Stimulated activated CD4-positive, alpha-beta T cell treated with anti-CD3 and anti-CD28 coated beads, Interleukin-4, amount 100 ng/mL, for 4 hours (primary cell): ENCODE results near the gene SLC25A45.

ENCODE experiments used
- DNase-seq, 2 experiments: peaks; one replicate each; pipeline ENCODE4 v3.0.0-alpha.2; 2020

Gene SLC25A45

GRCh38 chr11:65384301-65384889 is 1.9 kb upstream of the SLC25A45 start:
- DNase-seq, result no peak

DNA sequence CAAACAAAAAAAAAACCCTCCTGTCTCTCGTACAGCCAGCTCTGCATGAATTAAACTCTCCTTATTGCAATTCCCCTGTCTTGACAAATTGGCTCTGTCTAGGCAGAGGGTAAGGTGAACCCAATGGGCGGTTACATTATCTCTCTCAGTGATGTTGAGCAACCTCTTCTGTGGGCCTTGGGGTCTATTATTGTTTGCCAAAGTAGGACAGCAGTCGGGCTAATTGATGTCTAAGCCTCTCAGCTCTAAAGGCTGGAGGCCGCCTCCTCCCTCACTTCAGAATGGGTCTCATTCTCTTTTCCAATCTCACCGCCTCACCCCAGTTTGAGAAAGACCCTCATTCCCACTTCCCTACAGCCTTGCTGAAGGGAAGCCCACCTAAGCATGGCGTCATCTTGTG is 1.3 kb upstream of the SLC25A45 start:
- no peak for DNase-seq

DNA sequence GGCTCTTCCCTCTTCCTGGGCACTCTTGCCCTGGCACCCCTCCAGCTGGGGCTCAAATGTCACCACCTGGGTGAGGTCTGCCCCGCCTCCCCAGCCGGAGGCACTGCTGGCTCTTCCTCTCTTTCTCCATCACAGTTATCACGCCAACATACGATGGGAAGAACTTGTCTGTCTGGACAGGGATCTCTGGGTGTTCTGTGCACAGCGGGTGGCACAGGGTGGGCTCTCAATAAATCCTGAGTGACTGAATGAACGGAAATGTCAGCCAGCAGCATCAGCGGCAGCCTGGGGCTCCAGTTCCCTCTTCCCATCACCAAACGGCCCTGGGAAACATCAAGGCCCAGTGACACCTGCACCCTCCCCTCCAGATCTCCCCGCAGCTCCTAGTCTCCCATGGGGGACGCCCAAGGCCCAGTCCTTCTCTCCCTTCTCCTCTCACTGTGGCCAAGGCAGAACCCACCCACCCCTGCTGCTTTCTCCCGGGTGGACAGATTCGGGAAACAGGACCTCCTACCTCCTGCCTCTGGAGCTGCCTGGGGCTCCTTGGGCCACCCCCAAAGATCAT is 440 bp upstream of the SLC25A45 start:
- no peak for DNase-seq

DNA sequence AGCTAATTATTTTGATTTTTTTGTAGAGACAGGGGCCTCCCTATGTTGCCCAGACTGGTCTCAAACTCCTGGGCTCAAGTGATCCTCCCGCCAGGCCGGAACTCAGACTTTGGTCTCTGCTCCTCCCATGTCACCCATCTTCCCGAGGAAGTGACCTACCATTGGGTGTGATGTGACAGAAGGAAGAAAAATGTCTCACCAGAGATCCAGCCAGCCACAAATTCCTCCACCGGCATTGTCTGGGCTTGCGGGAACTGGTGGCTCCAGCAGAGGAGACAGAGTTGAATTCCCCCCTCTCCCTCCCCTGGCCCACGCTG is 772 bp downstream of the SLC25A45 start:
- no peak for DNase-seq

GRCh38 chr11:65380460-65381119 is 1.9 kb downstream of the SLC25A45 start:
- no peak for DNase-seq

DNA sequence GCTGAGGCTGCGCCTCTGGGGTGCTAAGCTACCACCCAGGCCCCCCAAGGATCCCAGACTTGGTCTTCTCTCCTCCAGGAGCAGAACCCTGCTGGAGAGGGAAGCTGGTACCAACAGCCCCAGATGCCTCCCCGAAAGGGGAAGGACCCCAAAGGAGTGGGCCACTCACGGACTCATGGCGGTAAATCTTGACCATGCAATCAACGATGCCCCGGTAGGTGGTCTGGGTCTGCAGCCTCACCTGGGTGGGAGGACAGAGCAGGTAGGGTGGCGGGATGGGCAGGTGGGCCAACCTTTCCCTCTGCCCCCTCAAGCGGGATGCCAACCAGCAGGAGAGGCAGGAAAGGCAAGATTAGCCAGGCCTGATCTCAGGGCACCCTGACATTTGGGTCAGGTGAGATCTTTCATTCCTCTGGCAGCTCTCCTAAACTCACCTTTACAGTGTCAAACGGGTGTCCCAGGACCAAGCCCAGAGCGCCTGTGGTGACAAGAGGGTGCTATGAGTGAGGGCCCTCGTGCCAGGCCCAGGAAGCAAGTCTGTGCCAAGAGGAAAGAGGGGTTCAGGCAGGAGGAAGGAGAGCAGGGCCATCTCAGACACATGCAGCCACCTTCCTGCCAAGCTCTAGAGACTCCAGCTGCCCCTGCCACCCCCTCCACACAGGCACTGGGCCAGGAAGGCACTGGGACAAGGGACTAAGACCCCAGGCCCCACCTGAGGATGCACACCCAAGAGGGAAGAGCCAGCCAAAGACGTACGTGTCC is 2.6 kb downstream of the SLC25A45 start:
- DNase-seq, result no peak

DNA sequence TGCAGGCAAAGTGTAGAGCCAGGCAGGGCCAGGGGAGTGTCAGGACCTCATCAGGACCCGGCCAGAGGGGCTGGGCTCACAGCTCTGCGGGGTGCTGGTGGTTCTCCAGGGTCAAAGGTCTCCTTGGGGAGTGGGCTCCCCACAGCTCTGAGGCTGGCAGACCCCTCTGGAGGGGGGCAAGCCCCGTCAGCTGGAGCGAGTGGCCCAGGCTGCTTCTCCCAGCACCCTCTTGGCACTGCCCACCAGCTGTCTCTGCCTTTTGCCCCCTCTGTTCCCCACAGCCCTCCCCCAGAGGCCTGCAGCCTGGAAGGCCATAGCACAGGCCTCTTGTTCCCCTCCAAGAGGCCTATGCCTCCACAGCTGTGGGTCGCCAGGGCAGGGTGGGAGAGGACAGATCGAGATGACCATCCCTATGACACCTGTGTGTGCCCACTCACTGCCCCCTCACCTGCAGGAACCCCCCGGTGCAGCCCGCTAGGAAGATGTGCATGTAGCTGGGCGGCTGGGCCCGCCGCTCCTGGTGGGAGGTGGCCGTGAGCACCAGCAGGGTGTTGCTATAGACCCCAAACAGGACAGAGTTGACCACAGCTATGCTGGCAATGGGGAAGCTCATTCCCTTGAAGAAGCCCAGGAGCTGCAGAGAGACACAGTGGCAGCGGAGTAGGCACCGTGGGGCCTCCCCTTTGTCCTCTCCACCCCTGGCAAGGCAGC is 3.4 kb downstream of the SLC25A45 start:
- no peak for DNase-seq

DNA sequence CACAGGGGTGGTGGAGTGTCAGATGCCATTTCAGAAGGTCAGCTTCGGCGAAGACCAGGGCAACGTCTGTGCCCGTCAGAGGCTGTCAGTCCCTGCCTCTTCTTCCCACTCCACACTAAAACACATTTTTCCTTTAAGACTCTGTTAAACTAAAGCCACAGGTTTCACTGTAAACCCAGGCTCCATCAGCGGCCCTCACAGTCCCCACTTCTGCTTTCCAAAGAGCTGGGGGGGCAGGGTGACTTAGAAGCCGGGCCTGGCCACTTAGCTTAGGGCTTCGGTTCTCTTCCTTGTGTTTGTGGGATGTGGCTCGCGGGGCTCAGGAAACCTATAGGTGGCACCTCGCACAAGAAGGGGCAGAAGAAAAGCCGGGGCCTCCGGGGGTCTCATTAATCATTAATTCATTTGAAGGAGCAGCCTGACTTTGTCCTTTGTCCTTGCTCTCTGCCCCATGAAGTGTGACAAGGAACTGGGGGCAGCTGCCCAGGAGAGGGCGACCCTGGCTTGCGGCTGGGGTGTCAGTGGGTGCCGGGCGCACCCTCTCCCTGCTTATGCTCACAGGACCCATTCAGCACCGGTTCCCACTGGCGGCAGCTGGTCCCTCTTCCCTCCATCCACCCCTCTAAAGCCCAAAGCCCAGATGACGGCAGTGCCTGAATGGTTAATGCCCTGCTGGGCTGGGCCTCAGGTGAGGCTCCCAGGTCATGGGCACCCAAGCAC is 4.1 kb downstream of the SLC25A45 start:
- DNase-seq, result no peak

- DNase-seq, result no peak
Observed at GRCh38 chr11:65377777-65378176, 4.7 kb downstream of the SLC25A45 start.

DNA sequence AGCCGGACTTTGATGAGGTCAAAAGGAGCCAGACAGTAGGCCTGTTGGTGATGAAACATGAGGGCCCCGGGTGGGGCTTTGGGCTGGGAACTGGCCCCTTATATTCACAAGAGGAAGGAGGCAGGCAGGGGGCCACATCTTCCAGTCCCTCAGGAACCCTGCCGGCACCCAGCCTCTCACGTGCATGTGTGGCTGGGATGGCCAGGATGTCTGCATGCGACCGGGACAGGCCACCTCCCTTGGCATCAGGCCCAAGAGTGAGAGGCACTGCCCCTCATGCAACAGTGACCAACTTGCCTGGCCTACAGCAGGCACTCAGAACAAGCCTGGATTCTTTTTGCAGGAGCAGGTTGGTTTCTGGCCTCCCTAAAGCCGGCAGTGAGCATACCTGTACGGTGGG is 5.4 kb downstream of the SLC25A45 start:
- no peak for DNase-seq

DNA sequence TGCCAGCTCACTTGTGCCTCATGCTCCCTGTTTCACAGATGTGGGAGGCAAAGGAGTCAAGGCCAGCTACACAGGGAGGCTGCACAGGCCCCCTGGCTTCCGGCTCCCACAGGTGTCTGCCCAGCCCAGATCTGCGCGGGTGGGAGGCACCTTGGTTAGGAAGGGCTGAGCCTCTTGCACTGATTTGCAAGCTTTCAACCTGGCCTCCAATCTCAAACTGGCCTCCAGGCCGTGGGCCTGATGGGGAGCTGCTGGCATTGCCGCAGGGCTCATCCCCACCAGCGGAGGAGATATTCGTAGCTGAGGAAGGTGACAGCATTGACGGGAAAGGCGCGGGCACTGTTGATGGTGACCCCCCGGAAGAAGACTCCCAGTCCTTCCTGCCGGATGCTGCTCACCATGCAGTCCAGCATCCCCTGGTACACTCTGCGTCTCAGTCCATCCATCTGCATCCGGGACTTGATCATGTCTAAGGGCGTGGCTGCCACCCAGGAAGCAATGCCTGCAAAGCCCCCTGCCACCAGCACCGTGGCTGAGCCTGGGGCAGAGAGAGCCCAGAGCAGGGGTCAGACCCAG is 6.2 kb downstream of the SLC25A45 start:
- no peak for DNase-seq

GRCh38 chr11:65375012-65375411 is 7.4 kb downstream of the SLC25A45 start:
- DNase-seq, result no peak

DNA sequence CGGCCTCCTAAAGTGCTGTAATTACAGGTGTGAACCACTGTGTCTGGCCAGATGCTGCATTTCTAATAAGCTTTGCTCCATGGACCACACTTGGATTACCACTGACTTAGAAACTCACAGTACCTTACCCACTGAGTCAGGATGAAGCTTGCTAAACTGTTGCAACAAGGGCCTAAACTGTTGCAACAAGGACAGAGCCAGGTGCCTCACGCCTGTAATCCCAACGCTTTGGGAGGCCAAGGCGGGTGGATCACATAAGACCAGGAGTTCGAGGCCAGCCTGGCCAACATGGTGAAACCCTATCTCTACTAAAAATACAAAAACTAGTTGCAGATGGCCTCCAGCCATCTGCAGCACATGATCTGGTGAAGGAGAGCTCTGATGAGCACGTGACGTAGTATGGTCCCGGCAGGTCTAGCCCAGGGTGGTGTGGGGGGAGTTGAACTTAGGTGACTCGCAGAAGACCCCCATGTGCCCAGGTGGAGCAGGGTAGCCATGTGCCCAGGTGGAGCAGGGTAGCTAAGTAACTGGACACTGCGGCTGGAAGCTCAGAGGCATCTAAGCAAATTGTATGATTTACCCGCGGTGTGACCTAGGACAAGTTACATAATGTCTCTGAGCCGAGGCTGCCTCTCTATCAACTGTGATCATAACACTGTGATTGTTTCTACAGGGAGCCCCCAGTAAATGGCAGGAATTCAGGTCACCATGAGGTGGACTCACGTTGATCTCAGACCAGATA is 8.4 kb downstream of the SLC25A45 start:
- no peak for DNase-seq

- no peak for DNase-seq
Observed at GRCh38 chr11:65370659-65371049, 11.8 kb downstream of the SLC25A45 start.

DNA sequence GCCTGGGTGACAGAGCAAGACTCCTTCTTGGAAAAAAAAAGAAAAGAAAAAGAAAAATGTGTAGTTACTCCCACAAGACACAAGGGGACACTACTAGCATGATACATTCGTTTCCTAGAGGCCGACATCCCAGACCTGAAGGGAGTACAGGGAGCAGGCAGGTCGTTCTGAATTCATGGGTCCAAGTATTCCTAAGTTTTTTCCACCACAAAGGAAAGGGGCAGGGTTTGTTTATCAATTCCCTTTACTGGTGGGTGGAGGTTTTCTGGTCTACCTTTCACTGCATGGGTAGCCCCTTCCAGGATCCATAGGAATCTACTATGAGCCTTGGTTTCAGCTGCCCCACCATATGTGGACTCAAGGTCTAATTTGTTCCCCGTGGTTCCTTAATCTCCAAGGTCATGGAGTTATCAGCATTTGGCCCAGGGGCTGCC is 16.1 kb downstream of the SLC25A45 start:
- DNase-seq, result no peak

- DNase-seq, result no peak
Observed at GRCh38 chr11:65363770-65364169, 18.7 kb downstream of the SLC25A45 start.

DNA sequence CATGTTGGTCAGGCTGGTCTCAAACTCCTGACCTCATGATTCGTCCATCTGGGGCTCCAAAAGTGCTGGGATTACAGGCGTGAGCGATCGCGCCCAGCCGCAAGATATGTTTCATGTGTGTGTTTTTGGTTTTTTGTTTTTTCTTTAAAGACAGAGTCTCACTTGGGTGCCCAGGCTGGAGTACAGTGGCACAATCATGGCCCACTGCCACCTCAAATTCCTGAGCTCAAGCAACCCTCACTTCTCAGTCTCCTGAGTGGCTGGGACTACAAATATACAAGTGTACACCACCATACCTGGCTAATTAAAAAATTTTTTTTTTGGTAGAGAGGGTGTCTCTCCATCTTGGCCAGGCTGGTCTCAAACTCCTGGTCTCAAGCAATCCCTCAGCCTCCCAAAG is 19.5 kb downstream of the SLC25A45 start:
- no peak for DNase-seq

DNA sequence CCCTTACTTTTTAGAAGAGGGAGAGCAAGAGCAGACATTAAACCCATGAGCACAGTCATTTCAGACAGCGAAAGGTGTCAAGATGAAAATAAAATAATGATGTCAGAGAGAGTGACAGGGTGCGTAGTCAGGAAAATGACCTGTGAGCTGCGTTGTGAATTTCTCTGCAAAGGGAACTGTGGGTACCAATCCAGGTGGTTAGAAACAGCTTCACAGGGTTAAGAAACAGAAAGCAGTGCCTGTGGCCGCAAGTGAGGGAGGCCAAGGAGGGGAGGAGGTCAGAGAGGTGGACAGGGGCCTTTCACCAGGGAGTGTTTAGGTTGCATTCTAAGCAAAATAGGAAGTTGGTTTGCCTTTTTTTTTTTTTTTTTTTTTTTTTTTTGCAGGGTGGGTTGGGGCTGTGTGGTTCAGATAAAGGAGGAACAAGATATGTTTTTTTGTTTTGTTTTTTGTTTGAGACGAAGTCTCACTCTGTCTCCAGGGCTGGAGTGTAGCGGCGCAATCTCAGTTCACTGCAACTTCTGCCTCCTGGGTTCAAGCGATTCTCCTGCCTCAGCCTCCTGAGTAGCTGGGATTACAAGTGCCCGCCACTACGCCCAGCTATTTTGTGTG is 20.0 kb downstream of the SLC25A45 start:
- DNase-seq, result no peak

- no peak for DNase-seq
Observed at GRCh38 chr11:65357856-65358356, 24.5 kb downstream of the SLC25A45 start.

DNA sequence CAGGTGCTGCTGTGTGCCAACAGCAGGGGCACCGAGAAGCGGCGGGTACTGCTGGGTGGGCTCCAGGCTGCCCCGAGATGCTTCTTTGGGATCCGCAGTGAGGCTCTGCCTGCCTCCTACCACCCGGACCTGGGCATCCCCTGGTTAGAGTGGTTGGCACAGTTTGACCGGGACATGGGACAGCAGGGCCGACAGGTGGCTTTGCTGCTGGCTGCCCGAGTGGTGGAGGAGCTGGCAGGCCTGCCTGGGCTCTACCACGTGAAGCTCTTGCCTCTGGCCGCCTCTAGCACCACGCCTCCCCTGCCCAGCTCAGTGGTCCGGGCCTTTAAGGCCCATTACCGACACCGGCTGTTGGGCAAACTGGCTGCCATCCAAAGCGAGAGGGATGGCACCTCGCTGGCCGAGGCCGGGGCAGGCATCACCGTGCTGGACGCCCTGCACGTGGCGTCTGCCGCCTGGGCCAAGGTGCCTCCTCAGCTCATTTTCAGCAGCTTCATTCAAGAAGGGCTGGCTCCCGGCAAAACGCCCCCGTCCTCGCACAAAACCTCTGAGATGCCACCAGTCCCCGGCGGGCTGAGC is 26.0 kb downstream of the SLC25A45 start:
- DNase-seq, result no peak
